DMS114 treated with DMSO at 0.1 percent for 48 hours (cell line): Measurements from ENCODE around the gene EYA4.

Source experiments
- DNase-seq: peaks from one replicate; lab custom pipeline; 2025; ENCODE audit not compliant: unreplicated experiment; lab: John Stamatoyannopoulos, UW

Gene EYA4

GRCh38 chr6:133288662-133289061 is 47.5 kb downstream of the EYA4 start:
- DNase-seq, result no peak

GRCh38 chr6:133289733-133290306 is 48.7 kb downstream of the EYA4 start:
- no peak for DNase-seq

- no peak for DNase-seq
Observed at GRCh38 chr6:133290930-133291329, 49.8 kb downstream of the EYA4 start.

GRCh38 chr6:133291671-133292070 is 50.5 kb downstream of the EYA4 start:
- DNase-seq, result no peak

GRCh38 chr6:133297657-133298056 is 56.5 kb downstream of the EYA4 start:
- DNase-seq, result no peak

- DNase-seq, result no peak
Observed at GRCh38 chr6:133298335-133298734, 57.2 kb downstream of the EYA4 start.

GRCh38 chr6:133298801-133299200 is 57.6 kb downstream of the EYA4 start:
- no peak for DNase-seq

GRCh38 chr6:133300896-133301295 is 59.7 kb downstream of the EYA4 start:
- DNase-seq, result no peak

- no peak for DNase-seq
Observed at GRCh38 chr6:133301835-133302234, 60.7 kb downstream of the EYA4 start.

- no peak for DNase-seq
Observed at GRCh38 chr6:133306931-133307330, 65.8 kb downstream of the EYA4 start.

- no peak for DNase-seq
Observed at GRCh38 chr6:133309579-133309978, 68.4 kb downstream of the EYA4 start.

GRCh38 chr6:133312006-133312405 is 70.8 kb downstream of the EYA4 start:
- no peak for DNase-seq

- no peak for DNase-seq
Observed at GRCh38 chr6:133313068-133313467, 71.9 kb downstream of the EYA4 start.

GRCh38 chr6:133314947-133315346 is 73.8 kb downstream of the EYA4 start:
- DNase-seq, result no peak

GRCh38 chr6:133315811-133316210 is 74.7 kb downstream of the EYA4 start:
- no peak for DNase-seq

GRCh38 chr6:133317704-133318103 is 76.5 kb downstream of the EYA4 start:
- no peak for DNase-seq

GRCh38 chr6:133326584-133326983 is 85.4 kb downstream of the EYA4 start:
- DNase-seq, result no peak

- DNase-seq, result no peak
Observed at GRCh38 chr6:133333852-133334251, 92.7 kb downstream of the EYA4 start.

- no peak for DNase-seq
Observed at GRCh38 chr6:133337308-133337707, 96.2 kb downstream of the EYA4 start.

GRCh38 chr6:133339543-133340384 is 98.6 kb downstream of the EYA4 start:
- DNase-seq, result no peak

GRCh38 chr6:133340557-133340956 is 99.4 kb downstream of the EYA4 start:
- no peak for DNase-seq

- DNase-seq, result no peak
Observed at GRCh38 chr6:133341607-133342158, 100.5 kb downstream of the EYA4 start.
